DND-41 (cell line): Measurements from ENCODE around the gene REEP6.

Experiments used
- ATAC-seq: fragments of 200-7000 bp; cut with Tn5 transposase; 3 replicates; pipeline ENCODE4 v1.9.1; 2021; ENCODE audit warnings: low read depth; ENCODE audit not compliant: insufficient read depth
- DNase-seq: peaks from one replicate; pipeline ENCODE4 v3.0.0-alpha.2; 2020
- H2AFZ ChIP-seq: 2 replicates; pipeline ENCODE4 v1.6.0; 2012; ENCODE audit warnings: low read depth, low read length
- H3K27ac ChIP-seq: 2 replicates; pipeline ENCODE4 v1.5.1; 2012; ENCODE audit warnings: low read length, inconsistent platforms
- H3K27me3 ChIP-seq: fragments of 200-600 bp; sonication (generic); 2 replicates; pipeline ENCODE4 v1.6.0; 2012; ENCODE audit warnings: low read length, mild to moderate bottlenecking, inconsistent platforms; ENCODE audit not compliant: insufficient read depth, poor library complexity
- H3K36me3 ChIP-seq: 2 replicates; pipeline ENCODE4 v1.5.1; 2012; ENCODE audit warnings: low read length, inconsistent platforms; ENCODE audit not compliant: insufficient read depth
- H3K4me1 ChIP-seq: 2 replicates; pipeline ENCODE4 v1.5.1; 2012; ENCODE audit warnings: mild to moderate bottlenecking, low read length; ENCODE audit not compliant: insufficient read depth
- H3K4me2 ChIP-seq: 2 replicates; pipeline ENCODE4 v1.6.0; 2012; ENCODE audit warnings: mild to moderate bottlenecking, moderate library complexity, low read length, inconsistent platforms; ENCODE audit not compliant: insufficient read depth
- H3K4me3 ChIP-seq, 2 experiments: fragments of 200-600 bp in 1 of 2; shearing (Covaris generic) in 1 of 2; 2 replicates each; pipeline ENCODE4 v1.5.1; 2012 to 2016; ENCODE audit warnings: inconsistent platforms in 2 of 2, low read length in 2 of 2, mild to moderate bottlenecking in 2 of 2, low read depth in 1 of 2, moderate library complexity in 1 of 2
- H3K79me2 ChIP-seq: 2 replicates; pipeline ENCODE4 v1.6.0; 2012; ENCODE audit warnings: low read length, inconsistent platforms; ENCODE audit not compliant: insufficient read depth
- H3K9ac ChIP-seq: 2 replicates; pipeline ENCODE4 v1.6.0; 2012; ENCODE audit warnings: low read depth, mild to moderate bottlenecking, inconsistent platforms, low read length, moderate library complexity
- H3K9me3 ChIP-seq: 2 replicates; pipeline ENCODE4 v1.5.1; 2012; ENCODE audit warnings: low read length, moderate library complexity, mild to moderate bottlenecking, inconsistent platforms; ENCODE audit not compliant: insufficient read depth, severe bottlenecking
- H4K20me1 ChIP-seq: 2 replicates; pipeline ENCODE4 v1.6.0; 2012; ENCODE audit warnings: low read length; ENCODE audit not compliant: insufficient read depth
- CTCF ChIP-seq: IDR thresholded peaks from 2 replicates; pipeline ENCODE4 v1.5.1; 2012; ENCODE audit warnings: borderline replicate concordance, low read length, moderate library complexity, mild to moderate bottlenecking; ENCODE audit not compliant: poor library complexity, severe bottlenecking; ENCODE audit errors: extremely low read depth
- EZH2 ChIP-seq: IDR thresholded peaks from 3 replicates; pipeline ENCODE4 v1.6.1; 2012; ENCODE audit warnings: borderline replicate concordance, low read depth, mild to moderate bottlenecking, moderate library complexity, low read length, inconsistent platforms; ENCODE audit not compliant: severe bottlenecking

Gene REEP6

GRCh38 chr19:1491114-1491848, at the start of gene REEP6:
TSS of gene REEP6 (plus strand) at chr19:1491181. CDS start at chr19:1491270, 89 bp downstream.
- ATAC-seq (no peak), DNase-seq (no peak)
- Histone ChIP-seq H3K9ac (peak within 1 kb of the TSS; percentile 71), H3K4me2 (peak within 1 kb of the TSS; percentile 85), H3K4me3 (peak within 1 kb of the TSS; percentile 43 to 61; a peak in 3 of 4 replicates), H2AFZ (peak within 1 kb of the TSS; percentile 78), H3K27ac (peak within 1 kb of the TSS; percentile 77), H3K36me3 (no peaks in the 10 kb centered on the region), H3K4me1 (peaks cover 29% of the 10 kb centered on the region), H4K20me1 (no peaks in the 10 kb centered on the region), H3K27me3 (no peaks in the 10 kb centered on the region), H3K9me3 (no peaks in the 10 kb centered on the region), H3K79me2 (no peaks in the 10 kb centered on the region)
- TF ChIP-seq CTCF (no peak), EZH2 (no peak)

GRCh38 chr19:1441677-1442438, 49.1 kb upstream of the REEP6 start:
- no peak overlapping the region for H3K9ac ChIP-seq
- peaks cover 37% of the 10 kb centered on the region for H3K79me2 ChIP-seq
- no peak for TF ChIP-seq EZH2
- no peak overlapping the region for H3K4me3 ChIP-seq
- no peak overlapping the region for H3K4me2 ChIP-seq
- no peaks in the 10 kb centered on the region for H3K27me3 ChIP-seq
- ATAC-seq (no peak), DNase-seq (no peak)
- H4K20me1 ChIP-seq: peaks cover 57% of the 10 kb centered on the region
- no peaks in the 10 kb centered on the region for H3K9me3 ChIP-seq
- H2AFZ ChIP-seq: no peak overlapping the region
- no peak overlapping the region for H3K27ac ChIP-seq
- peaks cover 39% of the 10 kb centered on the region for H3K36me3 ChIP-seq
- H3K4me1 ChIP-seq: peaks cover 36% of the 10 kb centered on the region

- H3K9me3 ChIP-seq: no peaks in the 10 kb centered on the region
- H3K27ac ChIP-seq: no peak overlapping the region; the same call in none of the 2 replicates
- peak overlapping the region in 1 of 2 experiments; percentile 47; a peak in 2 of 4 replicates for H3K4me3 ChIP-seq
- H3K4me1 ChIP-seq: peaks cover 18% of the 10 kb centered on the region
- DNase-seq: peak; percentile 80
- H3K79me2 ChIP-seq: peaks cover 16% of the 10 kb centered on the region
- peak; percentile 88 for ATAC-seq
- H3K4me2 ChIP-seq: peak overlapping the region; percentile 62
- TF ChIP-seq CTCF (peak; percentile 95), EZH2 (no peak)
- H4K20me1 ChIP-seq: peaks cover 54% of the 10 kb centered on the region
- H3K36me3 ChIP-seq: peaks cover 25% of the 10 kb centered on the region
- peak overlapping the region; percentile 56 for H3K9ac ChIP-seq
- H3K27me3 ChIP-seq: no peaks in the 10 kb centered on the region
- peak overlapping the region; percentile 67 for H2AFZ ChIP-seq
Measured at GRCh38 chr19:1445185-1445931, 45.6 kb upstream of the REEP6 start.
